Measurements from ENCODE around the gene DNHD1.

DNHD1 gene

GRCh38 chr11:6586434-6587359 lies 89.6 kb downstream of the DNHD1 start:
- Histone ChIP-seq H2AK5ac (ENCODE audit: low read length) (no peak overlapping the region), H2AFZ (ENCODE audit: insufficient read depth, low read length, poor library complexity) (no peak overlapping the region), H3K23ac (ENCODE audit: low read length) (no peak overlapping the region), H3K4me2 (ENCODE audit: low read length) (no peak overlapping the region), H3K9ac (ENCODE audit: low read length) (no peak overlapping the region), H3K27me3 (ENCODE audit: insufficient read depth, low read length) (no peaks in the 10 kb centered on the region), H3K4ac (ENCODE audit: low read depth, low read length) (no peak overlapping the region), H3K36me3 (ENCODE audit: control insufficient read depth in 1 of 2, insufficient read depth in 2 of 2, low read length in 2 of 2) (no peaks in the 10 kb centered on the region), H4K8ac (ENCODE audit: low read depth, low read length) (no peak overlapping the region), H3K4me3 (ENCODE audit: low read depth, low read length) (no peak overlapping the region), H2BK120ac (ENCODE audit: insufficient read depth, low read length, poor library complexity) (no peak overlapping the region), H3K79me1 (ENCODE audit: low read length) (no peaks in the 10 kb centered on the region), H4K12ac (ENCODE audit: low read depth, low read length) (no peak overlapping the region), H3K18ac (ENCODE audit: low read length) (no peak overlapping the region), H3K9me3 (ENCODE audit: insufficient read depth, low read depth, low read length) (no peaks in the 10 kb centered on the region), H2BK12ac (ENCODE audit: low read length) (no peak overlapping the region), H3K14ac (ENCODE audit: low read length) (no peak overlapping the region), H4K91ac (ENCODE audit: low read depth, low read length) (no peak overlapping the region), H3K27ac (ENCODE audit: low read depth, low read length) (no peak overlapping the region), H3K4me1 (ENCODE audit: control insufficient read depth in 1 of 2, insufficient read depth in 2 of 2, low read length in 2 of 2) (no peaks in the 10 kb centered on the region), H3K79me2 (ENCODE audit: control insufficient read depth, insufficient read depth, low read length, poor library complexity) (peaks cover 2% of the 10 kb centered on the region), H2BK5ac (ENCODE audit: low read depth, low read length, poor library complexity) (no peak overlapping the region)
- WGBS (ENCODE audit: extremely low coverage, insufficient coverage, insufficient read length) = no CpG with 5 or more reads among the region's 25 CpGs
- no peak for DNase-seq

GRCh38 chr11:6587360-6587953 lies 90.4 kb downstream of the DNHD1 start:
- H3K18ac ChIP-seq (ENCODE audit: low read length) = no peak overlapping the region
- no peak for DNase-seq
- H3K27ac ChIP-seq (ENCODE audit: low read depth, low read length) = no peak overlapping the region
- no peaks in the 10 kb centered on the region for H3K4me1 ChIP-seq (ENCODE audit: control insufficient read depth in 1 of 2, insufficient read depth in 2 of 2, low read length in 2 of 2)
- H3K23ac ChIP-seq (ENCODE audit: low read length) = no peak overlapping the region
- no peaks in the 10 kb centered on the region for H3K36me3 ChIP-seq (ENCODE audit: control insufficient read depth in 1 of 2, insufficient read depth in 2 of 2, low read length in 2 of 2)
- H2BK120ac ChIP-seq (ENCODE audit: insufficient read depth, low read length, poor library complexity) = no peak overlapping the region
- no peak overlapping the region for H3K4me3 ChIP-seq (ENCODE audit: low read depth, low read length)
- peaks cover 2% of the 10 kb centered on the region for H3K79me2 ChIP-seq (ENCODE audit: control insufficient read depth, insufficient read depth, low read length, poor library complexity)
- H4K12ac ChIP-seq (ENCODE audit: low read depth, low read length) = no peak overlapping the region
- H4K8ac ChIP-seq (ENCODE audit: low read depth, low read length) = no peak overlapping the region
- no peak overlapping the region for H3K14ac ChIP-seq (ENCODE audit: low read length)
- no peak overlapping the region for H3K9ac ChIP-seq (ENCODE audit: low read length)
- H2BK5ac ChIP-seq (ENCODE audit: low read depth, low read length, poor library complexity) = no peak overlapping the region
- no peak overlapping the region for H2BK12ac ChIP-seq (ENCODE audit: low read length)
- no peak overlapping the region for H3K4ac ChIP-seq (ENCODE audit: low read depth, low read length)
- H2AK5ac ChIP-seq (ENCODE audit: low read length) = no peak overlapping the region
- H4K91ac ChIP-seq (ENCODE audit: low read depth, low read length) = no peak overlapping the region
- H3K9me3 ChIP-seq (ENCODE audit: insufficient read depth, low read depth, low read length) = no peaks in the 10 kb centered on the region
- no peaks in the 10 kb centered on the region for H3K27me3 ChIP-seq (ENCODE audit: insufficient read depth, low read length)
- H3K4me2 ChIP-seq (ENCODE audit: low read length) = no peak overlapping the region
- H3K79me1 ChIP-seq (ENCODE audit: low read length) = no peaks in the 10 kb centered on the region
- no peak overlapping the region for H2AFZ ChIP-seq (ENCODE audit: insufficient read depth, low read length, poor library complexity)
- no CpG with 5 or more reads among the region's 11 CpGs for WGBS (ENCODE audit: extremely low coverage, insufficient coverage, insufficient read length)

GRCh38 chr11:6588018-6588417 lies 90.9 kb downstream of the DNHD1 start:
- Histone ChIP-seq H3K4me2 (ENCODE audit: low read length) (no peak overlapping the region), H3K79me1 (ENCODE audit: low read length) (no peaks in the 10 kb centered on the region), H3K4me1 (ENCODE audit: control insufficient read depth in 1 of 2, insufficient read depth in 2 of 2, low read length in 2 of 2) (no peaks in the 10 kb centered on the region), H3K27ac (ENCODE audit: low read depth, low read length) (no peak overlapping the region), H2AK5ac (ENCODE audit: low read length) (no peak overlapping the region), H4K91ac (ENCODE audit: low read depth, low read length) (no peak overlapping the region), H2BK120ac (ENCODE audit: insufficient read depth, low read length, poor library complexity) (no peak overlapping the region), H3K79me2 (ENCODE audit: control insufficient read depth, insufficient read depth, low read length, poor library complexity) (peaks cover 2% of the 10 kb centered on the region), H2AFZ (ENCODE audit: insufficient read depth, low read length, poor library complexity) (no peak overlapping the region), H3K36me3 (ENCODE audit: control insufficient read depth in 1 of 2, insufficient read depth in 2 of 2, low read length in 2 of 2) (no peaks in the 10 kb centered on the region), H2BK12ac (ENCODE audit: low read length) (no peak overlapping the region), H3K9me3 (ENCODE audit: insufficient read depth, low read depth, low read length) (no peaks in the 10 kb centered on the region), H3K4ac (ENCODE audit: low read depth, low read length) (no peak overlapping the region), H3K18ac (ENCODE audit: low read length) (no peak overlapping the region), H3K14ac (ENCODE audit: low read length) (no peak overlapping the region), H3K9ac (ENCODE audit: low read length) (no peak overlapping the region), H3K4me3 (ENCODE audit: low read depth, low read length) (no peak overlapping the region), H4K8ac (ENCODE audit: low read depth, low read length) (no peak overlapping the region), H3K27me3 (ENCODE audit: insufficient read depth, low read length) (no peaks in the 10 kb centered on the region), H4K12ac (ENCODE audit: low read depth, low read length) (no peak overlapping the region), H3K23ac (ENCODE audit: low read length) (no peak overlapping the region), H2BK5ac (ENCODE audit: low read depth, low read length, poor library complexity) (no peak overlapping the region)
- DNase-seq = no peak
- WGBS (ENCODE audit: extremely low coverage, insufficient coverage, insufficient read length) = no CpG with 5 or more reads among the region's 1 CpG

GRCh38 chr11:6594142-6594768 lies 97.2 kb downstream of the DNHD1 start:
- no peak overlapping the region for H3K23ac ChIP-seq (ENCODE audit: low read length)
- no peak overlapping the region for H3K27ac ChIP-seq (ENCODE audit: low read depth, low read length)
- H3K18ac ChIP-seq (ENCODE audit: low read length) = no peak overlapping the region
- no peaks in the 10 kb centered on the region for H3K79me2 ChIP-seq (ENCODE audit: control insufficient read depth, insufficient read depth, low read length, poor library complexity)
- H3K9me3 ChIP-seq (ENCODE audit: insufficient read depth, low read depth, low read length) = no peaks in the 10 kb centered on the region
- H4K8ac ChIP-seq (ENCODE audit: low read depth, low read length) = no peak overlapping the region
- H3K4ac ChIP-seq (ENCODE audit: low read depth, low read length) = no peak overlapping the region
- H3K9ac ChIP-seq (ENCODE audit: low read length) = no peak overlapping the region
- H3K36me3 ChIP-seq (ENCODE audit: control insufficient read depth in 1 of 2, insufficient read depth in 2 of 2, low read length in 2 of 2) = peaks cover 2 to 9% of the 10 kb centered on the region in 2 experiments
- H2AK5ac ChIP-seq (ENCODE audit: low read length) = no peak overlapping the region
- no peak overlapping the region for H2BK5ac ChIP-seq (ENCODE audit: low read depth, low read length, poor library complexity)
- H2BK120ac ChIP-seq (ENCODE audit: insufficient read depth, low read length, poor library complexity) = no peak overlapping the region
- no peak overlapping the region for H3K14ac ChIP-seq (ENCODE audit: low read length)
- no peak overlapping the region for H2AFZ ChIP-seq (ENCODE audit: insufficient read depth, low read length, poor library complexity)
- H3K4me3 ChIP-seq (ENCODE audit: low read depth, low read length) = no peak overlapping the region
- no peaks in the 10 kb centered on the region for H3K79me1 ChIP-seq (ENCODE audit: low read length)
- no peak overlapping the region for H3K4me2 ChIP-seq (ENCODE audit: low read length)
- no peaks in the 10 kb centered on the region for H3K27me3 ChIP-seq (ENCODE audit: insufficient read depth, low read length)
- H4K12ac ChIP-seq (ENCODE audit: low read depth, low read length) = no peak overlapping the region
- H4K91ac ChIP-seq (ENCODE audit: low read depth, low read length) = no peak overlapping the region
- DNase-seq = no peak
- peaks cover 0 to 4% of the 10 kb centered on the region in 2 experiments for H3K4me1 ChIP-seq (ENCODE audit: control insufficient read depth in 1 of 2, insufficient read depth in 2 of 2, low read length in 2 of 2)
- WGBS (ENCODE audit: extremely low coverage, insufficient coverage, insufficient read length) = no CpG with 5 or more reads among the region's 3 CpGs
- H2BK12ac ChIP-seq (ENCODE audit: low read length) = no peak overlapping the region

Measured in trophoblast cell (in vitro differentiated cells and primary cell).